ENCODE results near the gene TJP2. TPM values are rescaled to one million over a fixed set of nuclear protein-coding genes. Genes with fewer than 3 reads are reported as not detected.

Gene TJP2
- total RNA-seq, 4 donors from 2014 or later, result 101 to 301 (median 152) TPM

- no peak for DNase-seq
Observed at GRCh38 chr9:69134412-69134811, 39.7 kb upstream of the TJP2 start.

GRCh38 chr9:69136185-69136584 lies 37.9 kb upstream of the TJP2 start:
- Histone ChIP-seq H3K4me1 (peaks cover 0 to 16% (median 15%) of the 10 kb centered on the region in 3 donors), H3K9me3 (no peaks in the 10 kb centered on the region), H3K4me3 (no peak overlapping the region), H3K27me3 (no peaks in the 10 kb centered on the region), H3K27ac (no peak overlapping the region), H3K36me3 (peaks cover 0 to 40% (median 0%) of the 10 kb centered on the region in 3 donors)
- no peak for DNase-seq
- TF ChIP-seq POLR2A (IDR thresholded peaks at IDR 0.05) (no peak), CTCF (IDR thresholded peaks at IDR 0.05) (no peak)
- WGBS, 2 donors, result 83 to 90% methylated on average over 2 of the region's 2 CpGs
- intact Hi-C loops (cut with DNase I), result no loop called here

More at GRCh38 chr9:69134412-69134811, 39.7 kb upstream of the TJP2 start:
- 83 to 93% methylated on average over 3 to 6 of the region's 6 CpGs for WGBS, 2 donors
- Histone ChIP-seq H3K4me3 (no peak overlapping the region), H3K9me3 (no peaks in the 10 kb centered on the region), H3K36me3 (peaks cover 0 to 35% (median 0%) of the 10 kb centered on the region in 3 donors), H3K27me3 (no peaks in the 10 kb centered on the region), H3K4me1 (peaks cover 0 to 33% (median 20%) of the 10 kb centered on the region in 3 donors), H3K27ac (no peak overlapping the region)
- TF ChIP-seq POLR2A (IDR thresholded peaks at IDR 0.05), result no peak
- TF ChIP-seq CTCF (IDR thresholded peaks at IDR 0.05), result no peak
- intact Hi-C loops (cut with DNase I), result no loop called here

GRCh38 chr9:69136779-69137178 lies 37.3 kb upstream of the TJP2 start:
- no peak for TF ChIP-seq CTCF (IDR thresholded peaks at IDR 0.05)
- no peak for TF ChIP-seq POLR2A (IDR thresholded peaks at IDR 0.05)
- H3K36me3 ChIP-seq, result peaks cover 0 to 40% (median 0%) of the 10 kb centered on the region in 3 donors
- peak overlapping the region in 2 of 4 donors; percentile 1 to 39 for H3K27ac ChIP-seq
- no peaks in the 10 kb centered on the region for H3K9me3 ChIP-seq
- WGBS, 2 donors, result 72 to 82% methylated on average over 7 of the region's 7 CpGs
- H3K4me3 ChIP-seq, result no peak overlapping the region
- DNase-seq, result no peak
- no peaks in the 10 kb centered on the region for H3K27me3 ChIP-seq
- intact Hi-C loops (cut with DNase I), result no loop called here
- H3K4me1 ChIP-seq, result peaks cover 0 to 12% (median 9%) of the 10 kb centered on the region in 3 donors

GRCh38 chr9:69137311-69137710 lies 36.8 kb upstream of the TJP2 start:
- intact Hi-C loops (cut with DNase I), result no loop called here
- DNase-seq, result no peak
- H3K27me3 ChIP-seq, result no peaks in the 10 kb centered on the region
- TF ChIP-seq POLR2A (IDR thresholded peaks at IDR 0.05), result no peak
- no peak for TF ChIP-seq CTCF (IDR thresholded peaks at IDR 0.05)
- peaks cover 0 to 12% (median 7%) of the 10 kb centered on the region in 3 donors for H3K4me1 ChIP-seq
- H3K36me3 ChIP-seq, result peaks cover 0 to 40% (median 0%) of the 10 kb centered on the region in 3 donors
- no peaks in the 10 kb centered on the region for H3K9me3 ChIP-seq
- 95 to 98% methylated on average over 8 of the region's 8 CpGs for WGBS, 2 donors
- no peak overlapping the region for H3K27ac ChIP-seq
- H3K4me3 ChIP-seq, result no peak overlapping the region

GRCh38 chr9:69139596-69139995 lies 34.5 kb upstream of the TJP2 start:
- DNase-seq, result no peak
- no peaks in the 10 kb centered on the region for H3K27me3 ChIP-seq
- H3K27ac ChIP-seq, result no peak overlapping the region
- H3K4me1 ChIP-seq, result peaks cover 0 to 21% (median 6%) of the 10 kb centered on the region in 3 donors
- no peaks in the 10 kb centered on the region for H3K9me3 ChIP-seq
- H3K36me3 ChIP-seq, result peaks cover 0 to 31% (median 0%) of the 10 kb centered on the region in 3 donors
- H3K4me3 ChIP-seq, result no peak overlapping the region
- intact Hi-C loops (cut with DNase I), result no loop called here
- WGBS, 2 donors, result 83 to 100% methylated on average over 4 to 7 of the region's 9 CpGs
- TF ChIP-seq CTCF (IDR thresholded peaks at IDR 0.05), result no peak
